ENCODE results near the gene YJEFN3. TPM values are rescaled to one million over a fixed set of nuclear protein-coding genes. Genes with fewer than 3 reads are reported as not detected.

The YJEFN3 gene
- total RNA-seq, 2 experiments from 2014 or later, result 10.0 to 10.6 TPM

DNA sequence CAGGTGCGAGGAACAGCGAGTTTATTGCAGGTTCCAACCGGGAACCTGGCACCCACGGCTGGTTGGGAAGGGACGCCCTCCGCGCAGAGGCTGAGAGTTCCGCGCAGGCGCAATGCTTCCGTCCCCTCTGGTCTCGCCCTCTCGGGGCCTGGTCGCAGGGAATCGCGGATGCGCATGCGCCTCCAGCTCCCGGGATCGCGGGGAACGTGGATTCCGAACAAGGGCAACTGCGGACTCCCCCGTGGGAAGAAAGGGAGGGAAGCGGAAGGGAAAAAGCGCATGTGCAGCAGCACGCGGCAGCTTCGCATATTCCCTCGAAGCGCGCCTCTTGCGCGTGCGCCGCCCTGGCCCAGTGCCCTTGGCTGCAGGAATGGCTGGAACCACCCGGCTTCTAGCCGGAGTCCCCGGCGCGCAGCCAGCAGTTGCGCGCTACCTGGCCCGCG lies 14.5 kb upstream of the YJEFN3 start:
- CTCF ChIA-PET, result no interaction called here

GRCh38 chr19:19514881-19515641 lies 13.7 kb upstream of the YJEFN3 start, which contains the start of gene TSSK6:
TSS of gene TSSK6 (minus strand) at chr19:19515548. CDS start at chr19:19515427, 121 bp downstream.
- Mint-ChIP-seq H3K4me1 (ENCODE audit: low read depth) (peaks cover 30% of the 10 kb centered on the region), H3K9me3 (ENCODE audit: insufficient read depth) (no peaks in the 10 kb centered on the region), H3K4me3 (peak within 1 kb of the TSS; percentile 94), H3K36me3 (ENCODE audit: low read depth) (peaks cover 27% of the 10 kb centered on the region), H3K27ac (peak within 1 kb of the TSS; percentile 94), H3K27me3 (ENCODE audit: low read depth) (no peaks in the 10 kb centered on the region)
- POLR2A ChIA-PET, result interaction anchor here (0.6 to 2.3 kb wide), 20 partner anchors 21 to 351 kb away, joined by 3 to 11 read pairs (median 4); partner anchors contain the start of genes GMIP, LPAR2, MAU2 and NR2C2AP
- CTCF ChIA-PET, result interaction anchor here (0.8 to 1.9 kb wide), 7 partner anchors 14 to 153 kb away, joined by 3 to 8 read pairs (median 3); partner anchors contain the start of gene YJEFN3
- ATAC-seq, result no peak
- no peak for DNase-seq

More for the DNA sequence above, 14.5 kb upstream of the YJEFN3 start:
- Mint-ChIP-seq H3K4me1 (ENCODE audit: low read depth) (peaks cover 24% of the 10 kb centered on the region), H3K36me3 (ENCODE audit: low read depth) (peaks cover 18% of the 10 kb centered on the region), H3K27me3 (ENCODE audit: low read depth) (no peaks in the 10 kb centered on the region), H3K4me3 (peak overlapping the region; percentile 34), H3K9me3 (ENCODE audit: insufficient read depth) (no peaks in the 10 kb centered on the region), H3K27ac (no peak overlapping the region)
- POLR2A ChIA-PET, result no interaction called here
- DNase-seq (no peak), ATAC-seq (no peak)

- CTCF ChIA-PET, result interaction anchor here (1.2 to 2.0 kb wide), 7 partner anchors 13 to 154 kb away, joined by 3 to 10 read pairs (median 4); partner anchors contain the start of gene YJEFN3
- peaks cover 37% of the 10 kb centered on the region for H3K4me1 Mint-ChIP-seq (ENCODE audit: low read depth)
- DNase-seq, result peak; percentile 95
Measured at GRCh38 chr19:19515642-19516519, 12.8 kb upstream of the YJEFN3 start, which contains the start of gene NDUFA13. TSS of gene NDUFA13 (plus strand) at chr19:19516225. CDS start at chr19:19516239, 14 bp downstream.

DNA sequence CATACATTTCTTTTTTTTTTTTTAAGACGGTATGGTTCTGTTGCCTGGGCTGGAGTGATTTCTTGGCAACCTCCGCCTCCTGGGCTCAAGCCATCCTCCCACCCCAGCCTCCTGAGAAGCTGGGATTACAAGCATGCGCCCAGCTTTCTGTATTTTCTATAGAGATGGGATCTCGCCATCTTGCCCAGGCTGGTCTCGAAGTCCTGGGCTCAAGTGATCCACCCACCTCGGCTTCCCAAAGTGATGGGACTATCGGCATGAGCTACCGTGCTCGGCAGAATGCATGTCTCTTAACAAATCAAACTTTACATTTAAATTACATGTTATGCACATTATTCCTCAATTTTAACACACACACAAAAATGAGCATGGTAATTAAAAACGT lies 11.5 kb upstream of the YJEFN3 start:
- no peak for DNase-seq
- Mint-ChIP-seq H3K27me3 (ENCODE audit: low read depth) (no peaks in the 10 kb centered on the region), H3K4me1 (ENCODE audit: low read depth) (peaks cover 39% of the 10 kb centered on the region), H3K9me3 (ENCODE audit: insufficient read depth) (no peaks in the 10 kb centered on the region), H3K27ac (no peak overlapping the region), H3K4me3 (peak overlapping the region; percentile 94), H3K36me3 (ENCODE audit: low read depth) (peaks cover 39% of the 10 kb centered on the region)
- POLR2A ChIA-PET, result interaction anchor here (0.8 kb wide), 1 partner anchor 9 kb away, joined by 3 read pairs; no protein-coding TSS in a partner anchor
- ATAC-seq, result no peak
- CTCF ChIA-PET, result interaction anchor here (2.0 kb wide), 1 partner anchor 15 kb away, joined by 10 read pairs; no protein-coding TSS in a partner anchor

More at GRCh38 chr19:19515642-19516519, 12.8 kb upstream of the YJEFN3 start, which contains the start of gene NDUFA13:
- peak; percentile 91 for ATAC-seq
- Mint-ChIP-seq H3K27me3 (ENCODE audit: low read depth) (no peaks in the 10 kb centered on the region), H3K9me3 (ENCODE audit: insufficient read depth) (no peaks in the 10 kb centered on the region), H3K27ac (peak within 1 kb of the TSS; percentile 94), H3K36me3 (ENCODE audit: low read depth) (peaks cover 34% of the 10 kb centered on the region), H3K4me3 (peak within 1 kb of the TSS; percentile 94)
- POLR2A ChIA-PET, result interaction anchor here (0.6 to 2.3 kb wide), 26 partner anchors 9 to 1260 kb away, joined by 3 to 11 read pairs (median 4); partner anchors contain the start of genes GMIP, LPAR2, MAU2 and NR2C2AP

DNA sequence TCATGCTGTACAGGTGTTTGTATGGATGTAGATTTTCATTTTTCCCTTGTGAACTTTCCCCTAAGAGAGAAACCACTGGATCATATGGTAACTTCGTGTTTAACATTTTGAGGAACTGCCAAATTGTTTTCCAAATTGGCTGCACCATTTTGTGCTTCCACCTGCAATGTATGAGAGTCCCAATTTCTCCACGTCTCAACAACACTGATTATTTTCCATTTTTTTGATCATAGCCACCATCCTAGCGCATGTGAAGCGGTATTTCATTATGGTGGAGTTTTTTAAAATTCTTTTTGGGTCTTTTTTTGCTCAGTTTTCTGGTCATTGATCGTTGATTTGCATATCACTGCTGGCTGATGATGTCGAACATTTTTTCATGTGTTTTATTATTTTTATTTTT lies 7.7 kb upstream of the YJEFN3 start:
- ChIA-PET CTCF (interaction anchor here (1.8 kb wide), 1 partner anchor 11 kb away, joined by 4 read pairs; no protein-coding TSS in a partner anchor), POLR2A (no interaction called here)
- Mint-ChIP-seq H3K4me1 (ENCODE audit: low read depth) (peaks cover 54% of the 10 kb centered on the region), H3K27me3 (ENCODE audit: low read depth) (no peaks in the 10 kb centered on the region), H3K27ac (no peak overlapping the region), H3K9me3 (ENCODE audit: insufficient read depth) (no peaks in the 10 kb centered on the region), H3K36me3 (ENCODE audit: low read depth) (peaks cover 36% of the 10 kb centered on the region), H3K4me3 (no peak overlapping the region)
- no peak for ATAC-seq
- no peak for DNase-seq

- no peak overlapping the region for H3K4me3 Mint-ChIP-seq
Measured at GRCh38 chr19:19523177-19523576, 5.5 kb upstream of the YJEFN3 start.

GRCh38 chr19:19524053-19524452 lies 4.7 kb upstream of the YJEFN3 start:
- ATAC-seq (no peak), DNase-seq (no peak)
- CTCF ChIA-PET, result interaction anchor here (1.1 kb wide), 1 partner anchor 8 kb away, joined by 3 read pairs; no protein-coding TSS in a partner anchor
- H3K27ac Mint-ChIP-seq, result no peak overlapping the region
- POLR2A ChIA-PET, result no interaction called here
- H3K27me3 Mint-ChIP-seq (ENCODE audit: low read depth), result no peaks in the 10 kb centered on the region
- no peaks in the 10 kb centered on the region for H3K9me3 Mint-ChIP-seq (ENCODE audit: insufficient read depth)
- no peak overlapping the region for H3K4me3 Mint-ChIP-seq
- H3K36me3 Mint-ChIP-seq (ENCODE audit: low read depth), result peaks cover 44% of the 10 kb centered on the region
- peaks cover 46% of the 10 kb centered on the region for H3K4me1 Mint-ChIP-seq (ENCODE audit: low read depth)

More at GRCh38 chr19:19523177-19523576, 5.5 kb upstream of the YJEFN3 start:
- DNase-seq (no peak), ATAC-seq (no peak)
- H3K36me3 Mint-ChIP-seq (ENCODE audit: low read depth), result peaks cover 41% of the 10 kb centered on the region
- H3K27ac Mint-ChIP-seq, result no peak overlapping the region
- H3K9me3 Mint-ChIP-seq (ENCODE audit: insufficient read depth), result no peaks in the 10 kb centered on the region
- CTCF ChIA-PET, result interaction anchor here (1.1 kb wide), 1 partner anchor 9 kb away, joined by 3 read pairs; no protein-coding TSS in a partner anchor
- POLR2A ChIA-PET, result no interaction called here
- H3K27me3 Mint-ChIP-seq (ENCODE audit: low read depth), result no peaks in the 10 kb centered on the region
- H3K4me1 Mint-ChIP-seq (ENCODE audit: low read depth), result peaks cover 49% of the 10 kb centered on the region

- ChIA-PET CTCF (interaction anchor here (0.6 kb wide), 1 partner anchor 341 kb away, joined by 3 read pairs; no protein-coding TSS in a partner anchor), POLR2A (interaction anchor here (1.0 kb wide), 1 partner anchor 9 kb away, joined by 4 read pairs; no protein-coding TSS in a partner anchor)
- DNase-seq (no peak), ATAC-seq (no peak)
- Mint-ChIP-seq H3K9me3 (ENCODE audit: insufficient read depth) (no peaks in the 10 kb centered on the region), H3K36me3 (ENCODE audit: low read depth) (peaks cover 35% of the 10 kb centered on the region), H3K27me3 (ENCODE audit: low read depth) (no peaks in the 10 kb centered on the region), H3K4me3 (no peak overlapping the region), H3K27ac (no peak overlapping the region), H3K4me1 (ENCODE audit: low read depth) (peaks cover 33% of the 10 kb centered on the region)
Measured at GRCh38 chr19:19525611-19526380, 2.9 kb upstream of the YJEFN3 start.

DNA sequence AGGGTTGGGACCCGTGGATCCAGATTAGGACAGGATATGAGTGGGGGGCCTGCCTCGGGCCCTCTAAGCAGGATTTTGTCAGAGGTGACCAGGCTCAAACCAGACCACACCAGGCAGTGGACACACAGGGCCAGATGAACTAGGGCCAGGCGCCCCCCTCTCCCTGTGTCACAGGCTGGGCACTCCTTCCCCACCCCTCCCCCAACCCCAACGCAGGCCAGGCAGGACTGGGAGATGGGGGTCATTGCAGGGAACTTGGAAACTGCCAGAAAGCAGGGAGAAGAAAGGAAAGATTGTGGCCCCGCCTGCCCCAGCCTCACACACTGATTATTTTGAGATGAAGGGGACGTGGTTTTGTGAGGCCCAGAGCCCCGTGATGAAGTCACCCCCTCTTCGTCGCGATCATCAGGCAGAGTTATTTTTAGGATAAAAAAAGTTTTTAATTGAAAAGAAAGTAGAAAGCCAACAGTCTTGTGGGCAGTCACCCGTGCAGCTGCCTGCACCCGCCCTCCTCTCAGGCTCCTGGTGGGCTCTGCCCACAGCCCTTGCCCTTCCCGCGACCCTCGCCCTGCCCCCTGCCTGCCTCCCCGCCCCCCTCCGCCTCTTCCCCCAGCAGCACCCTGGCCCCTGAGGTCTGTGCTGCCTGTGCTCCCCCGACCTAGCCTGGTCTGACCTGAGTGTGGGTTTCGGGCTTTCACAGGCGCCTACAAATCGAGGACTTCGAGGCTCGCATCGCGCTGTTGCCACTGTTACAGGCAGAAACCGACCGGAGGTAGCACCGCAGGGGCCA lies 1.9 kb upstream of the YJEFN3 start:
- H3K9me3 Mint-ChIP-seq (ENCODE audit: insufficient read depth), result no peaks in the 10 kb centered on the region
- peaks cover 29% of the 10 kb centered on the region for H3K4me1 Mint-ChIP-seq (ENCODE audit: low read depth)
- ATAC-seq (peak; percentile 17), DNase-seq (no peak)
- H3K4me3 Mint-ChIP-seq, result no peak overlapping the region
- ChIA-PET POLR2A (no interaction called here), CTCF (no interaction called here)
- H3K27ac Mint-ChIP-seq, result no peak overlapping the region
- H3K36me3 Mint-ChIP-seq (ENCODE audit: low read depth), result peaks cover 34% of the 10 kb centered on the region
- H3K27me3 Mint-ChIP-seq (ENCODE audit: low read depth), result no peaks in the 10 kb centered on the region

DNA sequence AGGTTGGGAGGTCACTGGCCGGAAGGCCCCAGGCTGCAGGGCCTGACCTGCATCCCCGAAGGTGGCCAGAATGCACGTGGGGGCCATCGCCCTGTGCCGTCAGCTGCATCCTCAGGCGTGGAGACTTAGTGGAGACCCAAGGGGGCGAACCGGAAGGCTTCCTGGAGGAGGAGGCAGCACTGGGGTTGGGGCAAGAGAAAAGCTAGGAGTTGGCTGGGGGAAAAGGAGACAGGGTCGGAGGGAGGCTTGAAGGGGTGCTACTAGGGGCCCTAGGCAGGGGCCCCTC lies 1.4 kb upstream of the YJEFN3 start:
- Mint-ChIP-seq H3K36me3 (ENCODE audit: low read depth) (peaks cover 36% of the 10 kb centered on the region), H3K27ac (no peak overlapping the region), H3K9me3 (ENCODE audit: insufficient read depth) (no peaks in the 10 kb centered on the region), H3K27me3 (ENCODE audit: low read depth) (no peaks in the 10 kb centered on the region), H3K4me1 (ENCODE audit: low read depth) (peaks cover 34% of the 10 kb centered on the region), H3K4me3 (no peak overlapping the region)
- POLR2A ChIA-PET, result no interaction called here
- ATAC-seq (no peak), DNase-seq (no peak)
- CTCF ChIA-PET, result no interaction called here

All from activated CD8-positive, alpha-beta T cell treated with anti-CD3 and anti-CD28 coated beads, Interleukin-2, amount 10 ng/mL, durations not matched to agents 7 days and 5 days (primary cell).